GM12891 (cell line): ENCODE data around the gene ACSBG1.

Experiments used
- POLR2A ChIP-seq: IDR thresholded peaks from 2 replicates; pipeline ENCODE4 v1.6.1; 2011; ENCODE audit warnings: low read depth, low read length, control low read depth
- TAF1 ChIP-seq: IDR thresholded peaks from 2 replicates; pipeline ENCODE4 v1.6.1; 2011; ENCODE audit warnings: low read depth, low read length, control low read depth

GRCh38 chr15:78237146-78237545 is 2.8 kb upstream of the ACSBG1 start:
- TF ChIP-seq POLR2A (no peak), TAF1 (no peak)
